Tibial nerve (tissue), 4 donors: ENCODE measurements around the gene MBNL2.

Source experiments
- EP300 ChIP-seq, 2 donors: sonication (generic); formaldehyde crosslinking; IDR thresholded peaks; one replicate each; pipeline ENCODE4 v1.6.1; 2017; ENCODE audit warnings: antibody characterized with exemption in 2 of 2, mild to moderate bottlenecking in 1 of 2
- POLR2A ChIP-seq, 2 donors: fragments of 450-650 bp; IDR thresholded peaks; one replicate each; pipeline ENCODE4 v1.6.1; 2017; ENCODE audit warnings: antibody characterized with exemption in 2 of 2, mild to moderate bottlenecking in 2 of 2, moderate library complexity in 2 of 2
- TF ChIP-seq, protein P1 (sequence below), 5 experiments: fragments of 200-600 bp in 3 of 5; fragments of 450-650 bp in 2 of 5; sonication (generic) in 3 of 5; IDR thresholded peaks; one replicate each; pipeline ENCODE4 v1.5.1; 2016 to 2019; ENCODE audit warnings: antibody characterized with exemption in 5 of 5, mild to moderate bottlenecking in 3 of 5, moderate library complexity in 2 of 5

DNA sequence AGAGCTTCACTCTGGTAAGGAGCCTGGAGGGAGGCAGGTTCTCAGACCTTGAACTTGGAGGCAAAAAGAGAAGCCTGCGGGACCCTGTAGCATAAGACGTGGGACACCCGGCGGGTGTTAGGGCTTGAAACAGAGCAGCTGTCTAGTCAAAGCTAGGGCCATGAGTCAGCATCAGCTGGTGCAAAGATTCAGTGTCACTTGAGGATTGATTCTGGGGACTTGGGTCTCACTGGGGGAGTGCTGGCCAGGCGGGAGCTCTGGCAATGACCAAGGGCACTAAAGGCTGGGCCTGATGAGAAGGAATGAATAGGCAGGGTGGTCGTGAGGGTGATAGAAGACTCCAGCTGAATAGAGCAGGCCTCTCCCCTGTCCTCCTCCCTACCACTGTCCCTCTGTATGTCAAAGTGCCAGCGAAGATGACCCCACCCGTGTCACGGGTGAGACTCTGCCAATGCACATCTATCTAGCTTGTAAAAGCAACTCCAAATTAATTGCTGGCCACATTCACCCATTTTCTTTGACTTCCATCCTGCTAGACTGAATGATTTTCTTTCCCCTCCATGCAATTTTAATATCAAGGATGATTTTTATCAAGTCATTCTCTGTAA lies 97.1 kb downstream of the MBNL2 start:
- TF ChIP-seq, protein P1, sequence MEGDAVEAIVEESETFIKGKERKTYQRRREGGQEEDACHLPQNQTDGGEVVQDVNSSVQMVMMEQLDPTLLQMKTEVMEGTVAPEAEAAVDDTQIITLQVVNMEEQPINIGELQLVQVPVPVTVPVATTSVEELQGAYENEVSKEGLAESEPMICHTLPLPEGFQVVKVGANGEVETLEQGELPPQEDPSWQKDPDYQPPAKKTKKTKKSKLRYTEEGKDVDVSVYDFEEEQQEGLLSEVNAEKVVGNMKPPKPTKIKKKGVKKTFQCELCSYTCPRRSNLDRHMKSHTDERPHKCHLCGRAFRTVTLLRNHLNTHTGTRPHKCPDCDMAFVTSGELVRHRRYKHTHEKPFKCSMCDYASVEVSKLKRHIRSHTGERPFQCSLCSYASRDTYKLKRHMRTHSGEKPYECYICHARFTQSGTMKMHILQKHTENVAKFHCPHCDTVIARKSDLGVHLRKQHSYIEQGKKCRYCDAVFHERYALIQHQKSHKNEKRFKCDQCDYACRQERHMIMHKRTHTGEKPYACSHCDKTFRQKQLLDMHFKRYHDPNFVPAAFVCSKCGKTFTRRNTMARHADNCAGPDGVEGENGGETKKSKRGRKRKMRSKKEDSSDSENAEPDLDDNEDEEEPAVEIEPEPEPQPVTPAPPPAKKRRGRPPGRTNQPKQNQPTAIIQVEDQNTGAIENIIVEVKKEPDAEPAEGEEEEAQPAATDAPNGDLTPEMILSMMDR (IDR thresholded peaks at IDR 0.05) = no peak
- TF ChIP-seq POLR2A (IDR thresholded peaks at IDR 0.05) (no peak), EP300 (IDR thresholded peaks at IDR 0.05) (no peak)
